ENCODE results near the gene RAET1G.
"Not testable (repeated sequence)": the region's sequence is repeated elsewhere in the genome, so short reads cannot be mapped to it uniquely, and the experiment has no call there.

Gene RAET1G, protein sequence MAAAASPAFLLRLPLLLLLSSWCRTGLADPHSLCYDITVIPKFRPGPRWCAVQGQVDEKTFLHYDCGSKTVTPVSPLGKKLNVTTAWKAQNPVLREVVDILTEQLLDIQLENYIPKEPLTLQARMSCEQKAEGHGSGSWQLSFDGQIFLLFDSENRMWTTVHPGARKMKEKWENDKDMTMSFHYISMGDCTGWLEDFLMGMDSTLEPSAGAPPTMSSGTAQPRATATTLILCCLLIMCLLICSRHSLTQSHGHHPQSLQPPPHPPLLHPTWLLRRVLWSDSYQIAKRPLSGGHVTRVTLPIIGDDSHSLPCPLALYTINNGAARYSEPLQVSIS

GRCh38 chr6:149922642-149923326, at the start of gene RAET1G:
TSS of gene RAET1G (minus strand) at chr6:149923121. CDS start at chr6:149923010, 111 bp downstream.
- peak; percentile 69 for DNase-seq (ENCODE audit: low read depth, low spot score)

DNA sequence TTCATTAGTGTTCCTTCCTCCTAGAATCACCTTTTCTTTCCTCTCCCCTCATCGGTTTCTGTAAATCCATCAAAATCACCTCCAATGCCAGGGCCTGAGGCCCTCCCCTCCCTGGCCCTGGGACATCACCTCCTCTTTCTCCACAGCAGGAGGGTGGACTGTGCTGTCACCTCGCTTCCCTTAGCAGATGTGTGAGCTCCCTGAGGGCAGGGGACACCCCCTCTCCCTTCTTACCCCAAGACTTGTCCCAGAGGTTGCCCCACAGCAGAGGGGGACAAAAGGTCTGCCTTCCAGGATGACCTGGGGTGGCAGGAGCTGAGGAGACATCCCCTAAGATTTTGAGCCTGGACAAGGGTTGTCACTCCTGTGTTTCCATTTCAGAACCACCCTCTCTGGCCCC, 46.7 kb upstream of the RAET1G start:
- no peak for DNase-seq (ENCODE audit: low read depth, low spot score)

GRCh38 chr6:149968909-149969308, 46.0 kb upstream of the RAET1G start:
- not testable (repeated sequence) for DNase-seq (ENCODE audit: low read depth, low spot score)

- not testable (repeated sequence) for DNase-seq (ENCODE audit: low read depth, low spot score)
Observed at GRCh38 chr6:149967999-149968398, 45.1 kb upstream of the RAET1G start.

DNA sequence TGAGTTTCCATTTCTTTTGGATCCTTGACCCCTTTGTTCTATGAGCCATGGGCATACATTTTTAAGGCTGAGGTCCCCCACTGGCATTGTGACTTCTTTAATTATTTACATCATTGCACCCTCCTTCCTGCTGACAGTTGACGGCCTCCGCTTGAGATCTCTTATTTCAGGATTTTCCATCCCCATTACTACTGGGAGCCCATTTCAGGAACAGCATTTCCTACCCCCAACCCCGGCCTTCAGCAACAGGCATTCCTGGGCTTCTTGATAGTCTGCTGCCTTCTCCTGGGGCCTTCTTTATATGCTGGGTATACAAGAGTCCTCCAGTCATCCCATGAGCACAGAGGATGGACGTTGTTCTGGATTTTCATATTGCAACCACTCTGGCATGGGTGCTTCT, 44.7 kb upstream of the RAET1G start:
- DNase-seq (ENCODE audit: low read depth, low spot score): no peak

DNA sequence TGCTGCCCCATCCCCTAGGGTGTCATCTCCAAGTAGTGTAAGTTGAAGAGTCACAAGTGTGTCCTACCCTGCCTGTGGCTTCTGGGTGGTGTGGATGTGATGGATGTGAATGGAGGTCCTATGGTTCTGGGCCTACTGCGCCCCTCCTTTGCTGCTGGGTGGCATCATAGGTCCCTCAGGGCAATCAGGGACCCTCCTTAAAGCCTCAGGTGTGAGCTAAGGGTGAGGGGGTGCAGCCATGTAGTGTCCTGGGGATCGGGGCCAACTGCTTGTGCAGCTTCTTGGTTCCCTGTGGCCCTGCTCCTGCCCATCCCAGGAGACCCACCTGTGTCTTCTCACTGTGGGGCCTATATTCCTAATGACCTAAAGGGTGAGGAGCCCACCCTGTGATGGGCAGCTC, 43.4 kb upstream of the RAET1G start:
- DNase-seq (ENCODE audit: low read depth, low spot score): not testable (repeated sequence)

GRCh38 chr6:149965194-149966020, 42.5 kb upstream of the RAET1G start:
- no peak for DNase-seq (ENCODE audit: low read depth, low spot score)

- no peak for DNase-seq (ENCODE audit: low read depth, low spot score)
Observed at GRCh38 chr6:149964308-149965193, 41.6 kb upstream of the RAET1G start.

GRCh38 chr6:149963462-149964307, 40.8 kb upstream of the RAET1G start, which contains the start of gene ULBP1:
TSS of gene ULBP1 (plus strand) at chr6:149963943. CDS start at chr6:149964050, 107 bp downstream.
- peak; percentile 50 for DNase-seq (ENCODE audit: low read depth, low spot score)

- DNase-seq (ENCODE audit: low read depth, low spot score): no peak
Observed at GRCh38 chr6:149963212-149963461, 40.2 kb upstream of the RAET1G start.

DNA sequence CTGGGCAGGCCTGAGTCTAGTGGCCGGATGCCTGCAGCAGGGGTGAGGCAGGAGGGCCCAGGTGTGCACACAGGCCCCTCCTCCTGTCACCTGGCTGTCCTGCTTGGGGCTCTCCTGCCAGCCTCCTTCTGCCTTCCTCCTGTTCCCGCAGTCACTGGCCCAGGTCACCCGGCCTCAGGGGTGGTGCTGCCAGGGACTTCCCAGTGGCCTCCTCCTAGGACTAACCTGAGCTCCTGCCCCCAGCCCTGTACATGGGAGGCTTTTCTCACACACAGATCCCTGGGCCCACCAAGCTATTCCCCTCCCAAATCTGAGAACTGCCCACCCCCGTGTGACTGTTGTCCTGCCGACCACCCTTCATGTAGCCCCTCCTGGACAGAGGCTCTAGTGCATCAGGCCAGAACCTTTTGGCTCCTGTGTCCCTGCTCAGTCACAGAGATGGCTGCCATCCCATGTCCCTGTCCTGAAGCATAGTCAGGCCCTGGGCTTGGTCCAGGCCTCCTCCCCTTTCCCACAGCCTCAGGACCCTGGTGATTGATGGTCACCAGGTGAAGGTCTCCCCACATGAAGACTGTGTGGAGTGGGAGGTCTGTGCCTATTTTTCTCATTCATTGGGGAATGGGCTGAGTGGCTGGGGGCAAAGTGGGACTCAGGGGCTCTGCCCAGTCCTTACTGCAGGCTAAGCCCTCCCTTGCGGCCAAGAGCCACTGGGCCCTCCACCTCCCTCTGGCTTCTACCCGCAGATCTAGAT, 39.7 kb upstream of the RAET1G start:
- DNase-seq (ENCODE audit: low read depth, low spot score): no peak

GRCh38 chr6:149961728-149962425, 39.0 kb upstream of the RAET1G start:
- DNase-seq (ENCODE audit: low read depth, low spot score): no peak

DNA sequence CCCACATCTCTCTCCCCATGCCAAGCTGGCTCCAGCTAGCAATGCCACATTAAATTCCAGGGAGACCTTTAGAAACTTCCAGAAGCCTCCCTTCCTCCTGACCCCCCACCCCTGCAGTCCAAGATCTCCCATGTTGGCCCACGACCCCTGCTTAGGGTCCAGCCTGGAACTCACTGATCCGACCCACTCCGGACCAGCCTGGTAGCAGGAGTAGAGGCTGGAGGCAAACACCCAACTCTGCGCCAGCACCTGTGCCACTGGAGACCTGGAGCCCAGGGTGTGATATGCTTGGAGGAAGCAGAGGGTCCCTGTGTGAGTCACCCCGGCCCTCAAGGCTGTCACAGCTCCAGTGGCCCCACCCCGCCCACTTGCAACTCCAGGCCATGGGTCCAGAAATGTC, 37.6 kb upstream of the RAET1G start:
- DNase-seq (ENCODE audit: low read depth, low spot score): no peak

DNA sequence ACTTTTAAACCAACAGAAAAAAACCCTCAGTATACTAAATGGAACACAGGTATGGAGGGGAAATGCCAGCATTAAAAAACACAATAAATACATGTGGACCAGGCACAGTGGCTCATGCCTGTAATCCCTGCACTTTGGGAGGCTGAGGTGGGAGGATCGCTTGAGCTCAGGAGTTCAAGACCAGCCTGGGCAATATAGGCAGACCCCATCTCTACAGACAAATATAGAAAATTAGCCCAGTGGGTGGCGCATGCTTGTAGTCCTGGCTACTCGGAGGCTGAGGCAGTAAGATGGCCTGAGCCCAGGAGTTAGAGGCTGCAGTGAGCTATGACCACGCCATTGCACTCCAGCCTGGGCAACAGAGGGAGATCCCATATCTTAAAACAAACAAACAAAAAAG, 36.9 kb upstream of the RAET1G start:
- not testable (repeated sequence) for DNase-seq (ENCODE audit: low read depth, low spot score)

- not testable (repeated sequence) for DNase-seq (ENCODE audit: low read depth, low spot score)
Observed at GRCh38 chr6:149958124-149958523, 35.2 kb upstream of the RAET1G start.

DNA sequence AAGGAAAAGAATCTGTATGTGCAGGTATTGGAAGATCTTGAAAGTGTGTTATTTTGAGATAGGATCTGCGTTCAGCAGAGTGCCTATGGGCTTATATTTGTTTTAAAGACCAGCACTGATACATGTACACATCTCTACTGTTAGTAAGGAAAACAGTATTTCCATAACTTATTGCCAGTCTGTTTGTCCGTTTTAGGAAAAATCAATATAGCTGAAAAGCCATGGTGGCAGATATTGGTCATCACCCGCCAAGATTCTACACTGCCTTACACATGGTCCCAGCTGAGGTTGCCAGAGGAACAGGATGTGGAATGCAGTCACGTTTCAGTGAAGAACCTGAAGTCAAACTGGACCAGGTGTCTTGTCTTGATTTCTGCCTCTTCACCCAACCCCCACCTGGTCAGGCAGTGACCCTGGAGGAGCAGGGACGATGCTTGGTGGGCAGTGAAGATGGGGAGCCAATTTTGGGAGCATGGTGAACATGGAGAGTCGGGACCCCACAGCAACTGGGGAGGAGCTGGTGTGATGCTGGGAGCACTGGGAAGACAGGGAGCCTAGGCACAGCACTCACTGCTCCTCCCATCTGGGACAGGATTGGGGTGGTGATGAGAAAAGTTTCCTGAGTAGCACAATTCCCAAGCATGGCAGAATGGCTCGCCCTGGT, 32.9 kb upstream of the RAET1G start:
- DNase-seq (ENCODE audit: low read depth, low spot score): not testable (repeated sequence)

DNA sequence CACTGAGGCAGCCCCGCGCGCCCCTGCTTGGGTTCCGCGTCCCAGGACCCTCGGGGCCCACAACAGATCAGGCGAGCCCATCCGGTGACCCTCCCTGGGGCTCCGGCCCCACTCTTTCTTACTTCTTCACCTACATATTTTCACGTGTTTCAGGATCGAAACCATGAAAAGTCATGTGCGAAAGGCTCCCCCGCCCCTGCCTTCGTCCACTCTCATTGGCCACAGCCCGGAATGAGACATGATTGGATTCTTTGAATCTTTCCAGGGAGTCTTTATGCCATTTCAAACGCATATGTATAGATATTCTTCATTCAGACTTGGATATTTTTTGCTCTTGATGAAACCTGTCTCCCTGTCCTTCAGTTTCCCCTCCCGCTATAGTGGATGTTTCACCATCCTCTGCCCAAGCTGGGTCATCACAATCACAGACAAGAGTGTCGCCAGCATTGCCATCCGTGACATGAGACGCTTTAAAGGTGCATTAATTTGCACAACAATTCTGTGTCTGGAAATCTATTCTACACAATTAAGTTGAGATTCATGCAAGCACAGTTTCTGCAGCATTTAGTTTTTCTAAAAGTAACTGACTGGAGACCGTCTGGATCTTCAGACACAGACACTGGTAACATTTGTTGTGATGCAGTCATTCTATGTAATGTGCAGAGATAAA, 32.2 kb upstream of the RAET1G start:
- not testable (repeated sequence) for DNase-seq (ENCODE audit: low read depth, low spot score)
